Measurements from ENCODE around the gene EHD4.

GRCh38 chr15:41917767-41918430, 54.5 kb downstream of the EHD4 start:
- TF ChIP-seq, protein P1, sequence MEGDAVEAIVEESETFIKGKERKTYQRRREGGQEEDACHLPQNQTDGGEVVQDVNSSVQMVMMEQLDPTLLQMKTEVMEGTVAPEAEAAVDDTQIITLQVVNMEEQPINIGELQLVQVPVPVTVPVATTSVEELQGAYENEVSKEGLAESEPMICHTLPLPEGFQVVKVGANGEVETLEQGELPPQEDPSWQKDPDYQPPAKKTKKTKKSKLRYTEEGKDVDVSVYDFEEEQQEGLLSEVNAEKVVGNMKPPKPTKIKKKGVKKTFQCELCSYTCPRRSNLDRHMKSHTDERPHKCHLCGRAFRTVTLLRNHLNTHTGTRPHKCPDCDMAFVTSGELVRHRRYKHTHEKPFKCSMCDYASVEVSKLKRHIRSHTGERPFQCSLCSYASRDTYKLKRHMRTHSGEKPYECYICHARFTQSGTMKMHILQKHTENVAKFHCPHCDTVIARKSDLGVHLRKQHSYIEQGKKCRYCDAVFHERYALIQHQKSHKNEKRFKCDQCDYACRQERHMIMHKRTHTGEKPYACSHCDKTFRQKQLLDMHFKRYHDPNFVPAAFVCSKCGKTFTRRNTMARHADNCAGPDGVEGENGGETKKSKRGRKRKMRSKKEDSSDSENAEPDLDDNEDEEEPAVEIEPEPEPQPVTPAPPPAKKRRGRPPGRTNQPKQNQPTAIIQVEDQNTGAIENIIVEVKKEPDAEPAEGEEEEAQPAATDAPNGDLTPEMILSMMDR (IDR thresholded peaks at IDR 0.05; ENCODE audit: low read length): no peak
- TF ChIP-seq EZH2 (optimal IDR thresholded peaks at IDR 0.05; ENCODE audit: low read depth, low read length): no peak
- no peak for TF ChIP-seq EZH2phosphoT487 (IDR thresholded peaks at IDR 0.05; ENCODE audit: low read length)

All from MM.1S (cell line).